ENCODE results near the gene RNF40. TPM values are rescaled to one million over a fixed set of nuclear protein-coding genes. Genes with fewer than 3 reads are reported as not detected.

The RNF40 gene
- polyA plus RNA-seq, 12 donors, result 44.1 to 72.2 (median 52.7) TPM; not detected in 1

DNA sequence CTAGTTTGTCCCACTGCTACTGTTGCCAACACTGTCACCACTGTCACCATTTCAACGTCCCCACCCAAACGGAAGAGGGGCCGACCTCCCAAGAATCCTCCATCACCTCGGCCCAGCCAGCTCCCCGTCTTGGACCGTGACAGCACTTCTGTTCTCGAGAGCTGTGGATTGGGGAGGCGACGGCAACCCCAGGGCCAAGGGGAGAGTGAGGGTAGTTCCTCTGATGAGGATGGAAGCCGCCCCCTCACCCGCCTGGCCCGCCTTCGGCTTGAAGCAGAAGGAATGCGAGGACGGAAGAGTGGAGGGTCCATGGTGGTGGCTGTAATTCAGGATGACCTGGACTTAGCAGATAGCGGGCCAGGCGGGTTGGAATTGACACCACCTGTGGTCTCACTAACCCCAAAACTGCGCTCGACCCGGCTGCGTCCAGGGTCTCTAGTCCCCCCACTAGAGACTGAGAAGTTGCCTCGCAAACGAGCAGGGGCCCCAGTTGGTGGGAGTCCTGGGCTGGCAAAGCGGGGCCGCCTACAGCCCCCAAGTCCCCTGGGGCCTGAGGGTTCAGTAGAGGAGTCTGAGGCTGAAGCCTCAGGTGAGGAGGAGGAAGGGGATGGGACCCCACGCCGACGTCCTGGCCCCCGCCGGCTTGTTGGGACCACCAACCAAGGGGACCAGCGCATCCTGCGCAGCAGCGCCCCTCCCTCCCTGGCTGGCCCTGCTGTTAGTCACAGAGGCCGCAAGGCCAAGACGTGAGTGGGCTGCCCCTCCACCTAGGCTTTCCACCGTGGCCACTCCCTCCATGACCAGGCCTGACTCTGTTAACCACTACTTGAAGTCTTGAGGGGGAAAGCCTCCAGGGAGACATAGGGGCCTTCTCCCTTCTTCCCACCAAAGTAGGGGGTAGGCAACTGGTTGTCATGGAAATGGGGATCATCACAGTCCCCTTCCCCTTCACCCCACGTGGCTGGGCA is 22.9 kb upstream of the RNF40 start:
- no peak for DNase-seq

DNA sequence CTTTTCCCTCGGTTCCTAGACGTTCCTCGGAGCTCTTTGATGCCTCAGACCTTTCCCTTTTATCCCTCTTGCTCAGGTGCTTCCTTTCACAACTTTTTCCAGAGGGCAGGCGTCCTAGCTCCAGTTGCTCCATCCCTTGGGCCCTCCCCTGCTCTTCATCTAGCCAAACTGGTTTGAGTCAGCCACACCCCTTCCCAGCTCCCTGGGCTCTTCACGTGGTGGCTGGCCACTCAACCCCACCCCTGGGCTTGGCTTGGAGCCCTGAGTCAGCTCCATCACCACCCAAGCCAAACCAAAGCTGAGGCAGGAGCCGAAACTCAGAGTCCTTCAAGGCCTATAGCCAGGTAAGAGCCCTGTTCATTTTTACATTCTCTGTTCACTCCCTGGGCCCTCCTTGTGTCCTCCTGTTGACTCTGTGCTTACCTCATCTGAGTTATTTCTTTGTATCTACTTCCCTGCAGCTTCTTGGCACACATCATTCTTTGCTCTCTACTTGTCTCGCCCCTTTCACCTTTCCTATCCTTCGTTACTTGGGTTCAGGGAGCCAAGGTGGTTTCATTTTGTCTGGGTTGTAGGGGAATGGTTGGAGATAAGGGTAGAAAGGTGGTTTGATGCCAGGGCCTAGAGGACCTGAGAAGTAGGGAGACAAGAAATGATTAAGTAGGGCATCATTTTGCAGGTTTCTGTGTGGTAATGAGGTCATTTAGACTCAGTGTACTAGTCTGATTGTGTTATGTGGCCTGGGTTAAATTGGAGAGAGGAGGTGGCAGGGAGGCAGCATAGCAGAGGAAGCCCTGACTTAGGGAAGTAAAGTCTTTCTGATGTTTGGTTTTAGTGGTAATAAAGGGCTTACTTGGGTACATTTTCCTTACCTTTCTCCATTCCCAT is 21.5 kb upstream of the RNF40 start:
- no peak for DNase-seq

DNA sequence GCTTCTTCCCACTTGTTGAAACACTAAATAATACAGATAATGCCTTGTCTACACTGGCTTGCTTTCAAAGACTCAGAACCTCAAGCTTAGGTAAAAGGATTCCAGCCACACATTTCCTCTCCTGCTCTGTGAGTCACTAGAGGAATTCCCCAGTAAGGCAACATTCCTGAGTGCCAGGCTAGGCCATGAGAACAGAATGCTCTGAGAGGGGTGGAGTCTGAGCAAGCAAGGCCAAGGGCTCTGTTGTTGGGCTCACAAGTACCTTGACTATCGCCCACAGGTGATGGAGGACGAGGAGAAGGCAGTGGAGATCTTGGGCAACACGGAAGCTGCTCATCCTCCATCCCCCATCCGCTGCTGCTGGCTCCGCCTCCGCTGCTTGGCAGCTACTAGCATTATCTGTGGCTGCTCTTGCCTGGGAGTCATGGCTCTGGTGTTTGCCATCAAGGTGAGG is 20.6 kb upstream of the RNF40 start:
- no peak for DNase-seq

DNA sequence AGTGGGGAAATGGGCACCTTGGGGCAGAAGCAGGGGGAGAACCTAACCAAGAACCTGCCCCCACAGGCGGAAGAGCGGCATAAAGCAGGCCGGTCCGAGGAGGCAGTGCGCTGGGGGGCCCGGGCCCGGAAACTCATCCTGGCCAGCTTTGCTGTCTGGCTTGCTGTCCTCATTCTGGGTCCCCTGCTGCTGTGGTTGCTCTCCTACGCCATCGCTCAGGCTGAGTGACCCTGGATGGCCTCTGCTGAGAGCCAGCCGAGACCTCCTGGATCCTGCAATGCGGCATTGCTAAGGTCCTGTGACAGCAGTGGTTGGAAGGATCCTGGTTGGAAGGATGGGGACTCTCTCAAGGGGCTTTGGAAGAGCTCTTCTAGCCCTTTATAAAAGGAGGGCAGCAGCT is 18.4 kb upstream of the RNF40 start:
- DNase-seq, result peak; percentile 59

DNA sequence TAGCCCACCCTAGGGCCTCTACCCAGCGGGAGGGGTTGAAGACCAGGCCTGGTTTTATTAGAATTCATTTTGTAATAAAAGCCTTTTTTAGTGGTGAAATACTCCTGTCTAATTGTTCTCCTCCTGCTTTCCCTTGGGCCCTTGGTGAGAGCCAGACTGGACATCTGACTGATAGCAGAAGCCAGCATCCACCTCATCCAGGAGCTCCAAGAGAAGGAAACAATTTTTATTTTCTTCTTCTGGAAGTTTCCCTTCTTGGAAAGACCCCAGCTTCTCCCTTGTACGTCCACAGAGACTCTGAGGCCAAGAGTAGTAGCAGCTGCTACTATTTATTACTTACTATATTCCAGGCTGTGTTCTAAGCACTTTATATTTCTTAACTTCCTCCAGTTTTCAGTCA is 17.9 kb upstream of the RNF40 start:
- peak; percentile 88 for DNase-seq

DNA sequence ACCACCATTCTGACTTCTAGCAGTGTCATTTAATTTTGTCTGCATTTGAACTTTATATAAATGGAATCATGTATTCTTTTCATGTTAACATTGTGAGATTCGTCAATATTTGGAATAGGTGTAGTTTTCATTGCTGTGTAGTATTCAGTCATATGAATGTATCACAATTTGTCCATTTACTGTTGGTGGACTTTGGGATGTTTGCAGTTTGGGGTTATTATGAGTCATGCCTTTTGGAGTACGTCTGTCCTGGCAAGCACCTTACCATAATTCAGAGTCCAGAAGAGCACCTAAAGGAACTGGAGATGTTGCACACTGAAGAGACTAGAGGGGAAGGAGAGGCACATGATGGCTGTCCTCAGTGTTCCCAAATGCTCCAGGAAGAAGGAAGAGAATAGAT is 17.0 kb upstream of the RNF40 start:
- DNase-seq, result no peak

DNA sequence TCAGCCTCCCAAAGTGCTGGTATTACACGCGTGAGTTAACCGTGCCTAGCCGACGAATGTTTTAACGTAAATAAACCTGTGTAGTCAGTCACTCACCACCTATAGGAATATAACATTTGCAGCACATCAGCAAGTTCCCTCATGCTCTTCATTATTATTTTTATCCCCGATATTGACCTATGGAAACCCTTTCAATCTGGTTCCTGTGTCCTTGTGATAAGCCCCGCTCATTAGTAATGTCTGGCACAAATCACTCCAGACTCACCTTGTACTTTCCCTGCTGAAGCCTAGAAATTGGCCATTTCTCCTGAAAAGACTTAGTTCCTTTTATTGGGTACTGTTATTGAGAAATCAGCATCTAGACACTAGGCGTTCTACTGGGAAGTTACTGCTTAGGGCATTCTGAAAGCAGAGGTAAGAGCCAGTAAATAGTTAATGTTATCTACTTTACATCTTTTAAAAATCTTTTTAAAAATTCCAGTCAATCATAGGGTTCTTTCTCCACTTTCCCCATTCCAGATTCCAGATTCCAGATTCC is 15.4 kb upstream of the RNF40 start:
- DNase-seq, result no peak

DNA sequence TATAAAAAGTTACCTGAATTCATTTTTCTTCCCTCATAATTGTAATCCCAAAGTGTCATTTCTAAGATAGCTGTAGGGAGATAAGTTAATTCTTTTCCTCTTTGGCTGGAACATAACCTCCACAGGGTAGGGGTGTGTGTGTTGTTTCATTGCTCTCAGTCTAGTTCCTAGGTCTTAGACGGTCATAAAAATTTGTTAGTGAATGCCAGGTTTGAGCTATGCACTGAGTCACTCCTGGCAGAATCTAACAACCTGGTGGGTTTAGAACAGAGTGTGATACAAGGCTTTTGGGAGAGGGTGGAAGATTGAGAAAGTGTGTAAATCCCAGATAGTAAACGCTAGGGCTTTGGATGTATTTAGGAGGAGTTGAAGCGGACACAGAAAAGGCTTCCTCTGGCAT is 14.8 kb upstream of the RNF40 start:
- DNase-seq, result no peak

DNA sequence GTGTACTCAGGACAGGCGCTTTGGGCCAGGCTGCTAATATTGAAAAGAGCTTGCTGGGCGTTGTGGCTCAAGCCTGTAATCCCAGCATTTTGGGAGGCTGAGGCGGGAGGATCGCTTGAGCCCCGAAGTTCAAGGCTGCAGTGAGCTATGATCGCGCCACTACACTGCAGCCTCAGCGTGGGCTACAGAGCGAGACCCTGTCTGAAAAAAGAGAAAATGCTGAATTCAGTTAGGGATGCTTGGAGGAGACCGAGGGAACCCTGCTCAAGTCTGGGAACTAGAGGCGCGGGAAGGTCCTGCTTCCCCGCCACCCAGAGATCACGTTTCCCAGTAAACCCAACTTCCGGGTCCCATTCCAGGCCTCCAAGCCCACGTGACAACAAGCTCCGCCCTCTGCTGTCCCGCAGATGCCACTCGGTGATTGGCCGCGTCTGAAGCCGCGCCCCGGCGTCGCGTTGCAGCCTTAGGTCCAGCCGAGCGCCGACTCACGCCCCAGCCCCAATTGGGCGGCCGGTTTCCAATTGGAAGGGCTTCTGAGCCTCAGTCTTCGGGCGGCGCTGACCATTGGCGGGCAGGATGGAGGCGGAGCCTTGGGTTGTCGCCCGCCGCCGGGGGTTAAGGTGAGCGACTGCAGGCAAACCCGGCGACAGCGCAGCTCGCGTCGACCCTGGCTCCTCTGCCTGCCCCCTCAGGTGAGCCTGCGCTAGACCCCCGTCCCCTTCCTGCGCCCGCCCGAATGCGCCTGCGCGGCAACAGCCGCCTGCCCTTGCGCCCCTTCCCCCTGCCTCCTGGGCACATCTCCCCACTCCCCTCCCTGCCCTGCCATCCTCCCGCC is 14.1 kb upstream of the RNF40 start, which contains the start of gene PHKG2:
TSS of gene PHKG2 (plus strand) at position 627 of the 835 bp plus-strand sequence. CDS start 396 bp downstream, outside the sequence.
- peak; percentile 99 for DNase-seq

DNA sequence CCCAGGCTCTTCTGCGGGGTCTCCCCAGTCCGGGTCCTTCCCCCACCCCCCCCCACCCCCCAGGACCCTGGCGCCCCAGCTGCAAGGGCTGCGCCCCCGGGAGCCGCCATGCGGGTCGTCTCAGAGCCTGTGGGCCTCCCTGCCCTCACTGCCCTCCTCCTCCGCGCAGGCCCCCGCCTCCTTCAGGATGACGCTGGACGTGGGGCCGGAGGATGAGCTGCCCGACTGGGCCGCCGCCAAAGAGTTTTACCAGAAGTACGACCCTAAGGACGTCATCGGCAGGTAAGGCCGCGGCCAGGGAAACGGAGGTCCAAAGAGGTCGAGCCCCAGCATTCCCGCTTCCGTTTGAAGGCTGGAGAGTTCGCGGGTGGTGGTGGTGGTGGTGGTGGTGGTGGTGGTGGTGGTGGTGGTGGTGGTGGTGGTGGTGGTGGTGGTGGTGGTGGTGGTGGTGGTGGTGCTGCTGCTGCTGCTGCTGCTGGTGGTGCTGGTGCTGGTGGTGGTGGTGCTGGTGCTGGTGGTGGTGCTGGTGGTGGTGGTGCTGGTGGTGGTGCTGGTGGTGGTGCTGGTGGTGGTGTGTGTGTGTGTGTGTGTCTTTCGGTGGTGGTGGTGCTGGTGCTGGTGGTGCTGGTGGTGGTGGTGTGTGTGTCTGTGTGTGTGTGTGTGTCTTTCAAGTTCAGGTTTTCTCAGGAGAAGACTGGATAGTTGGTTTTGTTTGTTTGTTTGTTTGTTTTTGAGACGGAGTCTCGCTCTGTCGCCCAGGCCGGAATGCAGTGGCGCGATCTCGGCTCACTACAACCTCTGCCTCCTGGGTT is 13.3 kb upstream of the RNF40 start:
- DNase-seq, result no peak

DNA sequence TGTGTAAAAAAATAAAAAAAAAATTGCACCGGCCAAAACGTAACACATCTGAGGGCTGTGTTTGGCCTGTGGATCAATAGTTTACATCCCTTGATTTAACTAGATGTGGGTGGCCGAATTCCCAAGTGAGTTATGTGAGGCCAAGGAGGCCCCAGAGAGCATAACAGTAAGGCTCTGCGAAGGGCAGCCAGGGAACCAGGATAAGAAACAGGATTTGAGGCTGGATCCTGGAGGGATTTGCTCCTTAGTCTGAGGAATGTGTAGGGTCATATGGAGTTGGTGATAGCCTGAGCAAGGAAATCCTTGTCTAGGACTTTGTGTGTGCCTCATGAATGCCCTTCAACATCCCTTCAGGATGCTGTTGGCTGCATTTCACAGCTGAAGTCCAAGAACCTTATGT is 11.9 kb upstream of the RNF40 start:
- no peak for DNase-seq

DNA sequence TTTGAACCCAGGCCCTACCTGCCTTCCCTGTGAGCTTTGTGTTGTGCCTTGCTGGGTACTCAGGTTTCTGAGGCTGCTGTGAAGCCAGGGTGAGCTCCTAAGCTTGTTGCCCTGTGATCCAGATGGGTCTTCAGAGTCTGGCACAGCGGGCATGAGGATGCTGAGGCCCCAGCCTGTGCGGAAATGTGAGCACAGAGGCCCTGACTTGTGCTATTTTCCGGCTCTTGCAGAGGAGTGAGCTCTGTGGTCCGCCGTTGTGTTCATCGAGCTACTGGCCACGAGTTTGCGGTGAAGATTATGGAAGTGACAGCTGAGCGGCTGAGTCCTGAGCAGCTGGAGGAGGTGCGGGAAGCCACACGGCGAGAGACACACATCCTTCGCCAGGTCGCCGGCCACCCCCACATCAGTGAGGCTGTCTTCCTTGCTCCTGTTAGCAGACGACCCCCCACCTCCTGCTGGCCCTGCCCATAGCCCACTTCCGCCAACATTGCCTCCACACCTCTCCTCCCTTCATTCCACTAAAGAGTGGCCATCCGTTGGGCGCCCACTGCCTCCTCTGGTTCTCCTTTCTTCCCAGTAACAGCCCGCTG is 11.2 kb upstream of the RNF40 start:
- DNase-seq, result no peak

DNA sequence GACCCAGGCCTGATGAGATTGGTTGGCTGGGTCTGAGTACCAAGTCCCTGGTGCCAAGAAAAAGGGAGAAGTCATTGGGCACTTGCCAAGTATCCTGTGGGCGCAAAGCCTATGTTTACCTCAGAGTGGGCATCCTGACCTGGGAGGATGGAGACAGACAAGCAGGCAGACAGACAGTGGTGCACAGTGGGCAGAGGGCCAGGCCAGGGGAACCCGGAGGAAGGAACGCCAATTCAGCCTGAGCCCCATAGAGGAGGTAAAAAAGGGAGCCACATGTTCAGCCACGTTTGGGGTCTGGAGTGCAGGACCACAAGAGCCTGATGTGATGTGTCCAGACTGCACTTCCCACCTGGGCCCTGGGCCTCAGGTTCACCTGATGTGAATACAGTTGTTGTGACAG is 8.5 kb upstream of the RNF40 start:
- no peak for DNase-seq

DNA sequence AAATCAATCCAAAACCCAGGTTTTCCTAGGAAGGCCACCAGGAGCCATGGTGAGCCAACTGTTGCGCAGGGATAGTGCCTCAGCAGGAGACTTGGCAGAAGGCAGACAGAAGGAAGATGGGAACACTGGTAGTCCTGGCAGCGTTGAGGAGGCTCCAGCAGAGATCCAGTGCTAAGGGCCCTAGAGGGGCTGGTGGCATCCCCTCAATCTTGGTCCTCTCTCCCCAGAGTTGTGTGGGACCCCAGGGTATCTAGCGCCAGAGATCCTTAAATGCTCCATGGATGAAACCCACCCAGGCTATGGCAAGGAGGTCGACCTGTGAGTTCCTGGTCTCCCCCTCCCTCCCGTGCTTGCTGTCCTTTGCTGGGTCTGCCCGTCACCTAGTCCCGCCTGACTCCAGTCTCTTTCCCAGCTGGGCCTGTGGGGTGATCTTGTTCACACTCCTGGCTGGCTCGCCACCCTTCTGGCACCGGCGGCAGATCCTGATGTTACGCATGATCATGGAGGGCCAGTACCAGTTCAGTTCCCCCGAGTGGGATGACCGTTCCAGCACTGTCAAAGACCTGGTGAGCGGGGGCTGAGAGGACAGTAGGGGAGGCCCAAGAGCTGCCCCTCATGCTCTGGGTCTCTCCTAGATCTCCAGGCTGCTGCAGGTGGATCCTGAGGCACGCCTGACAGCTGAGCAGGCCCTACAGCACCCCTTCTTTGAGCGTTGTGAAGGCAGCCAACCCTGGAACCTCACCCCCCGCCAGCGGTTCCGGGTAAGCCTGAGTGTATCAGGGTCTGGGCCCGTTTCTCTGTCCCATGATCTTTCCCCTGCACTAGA is 6.0 kb upstream of the RNF40 start:
- no peak for DNase-seq

DNA sequence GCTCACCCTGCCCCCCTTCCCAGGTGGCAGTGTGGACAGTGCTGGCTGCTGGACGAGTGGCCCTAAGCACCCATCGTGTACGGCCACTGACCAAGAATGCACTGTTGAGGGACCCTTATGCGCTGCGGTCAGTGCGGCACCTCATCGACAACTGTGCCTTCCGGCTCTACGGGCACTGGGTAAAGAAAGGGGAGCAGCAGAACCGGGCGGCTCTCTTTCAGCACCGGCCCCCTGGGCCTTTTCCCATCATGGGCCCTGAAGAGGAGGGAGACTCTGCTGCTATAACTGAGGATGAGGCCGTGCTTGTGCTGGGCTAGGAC is 5.4 kb upstream of the RNF40 start:
- no peak for DNase-seq

DNA sequence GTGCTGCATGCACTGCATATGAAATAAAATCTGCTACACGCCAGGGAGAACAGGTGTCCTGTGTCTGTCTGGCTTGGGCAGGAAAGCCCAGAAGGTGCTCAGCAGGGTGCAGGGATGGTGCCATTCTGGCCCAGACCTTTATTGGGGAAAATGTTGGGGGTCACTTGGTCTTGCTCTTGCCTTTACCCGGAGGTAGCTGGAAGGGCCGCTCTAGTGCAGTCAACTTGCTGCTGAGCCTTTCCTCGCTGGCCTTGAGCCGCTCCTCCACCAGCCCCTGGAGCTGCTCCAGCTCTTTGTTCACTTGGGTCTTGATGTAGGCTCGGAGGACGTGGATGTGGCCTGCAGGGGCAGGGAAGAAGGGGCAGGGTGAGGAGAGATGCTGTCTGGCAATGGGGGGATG is 4.8 kb upstream of the RNF40 start:
- no peak for DNase-seq

DNA sequence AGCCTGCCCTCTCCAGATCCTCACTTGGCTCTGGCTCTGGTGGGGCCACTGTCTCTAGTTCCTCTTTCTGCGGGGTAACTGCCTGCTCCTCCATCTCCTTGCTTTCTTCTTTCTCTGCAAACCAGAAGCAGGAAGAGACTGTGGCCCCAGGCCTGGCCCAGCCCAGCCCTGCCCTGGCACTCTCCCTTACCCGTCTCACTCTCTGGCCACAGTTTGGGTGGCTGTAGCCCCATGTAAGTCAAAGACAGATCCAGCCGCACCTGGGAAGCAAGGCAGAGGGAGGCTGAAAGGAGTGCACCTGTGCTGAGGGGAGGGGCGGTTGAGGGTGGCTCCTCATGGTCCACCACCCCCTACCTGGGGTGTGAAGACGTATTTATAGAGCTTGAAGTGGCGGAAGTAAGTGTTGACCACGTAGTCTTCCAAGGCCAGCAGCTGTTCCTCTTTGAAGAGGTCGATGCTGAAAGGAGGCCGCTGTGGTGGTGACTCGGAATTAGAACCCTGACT is 3.1 kb upstream of the RNF40 start:
- no peak for DNase-seq

DNA sequence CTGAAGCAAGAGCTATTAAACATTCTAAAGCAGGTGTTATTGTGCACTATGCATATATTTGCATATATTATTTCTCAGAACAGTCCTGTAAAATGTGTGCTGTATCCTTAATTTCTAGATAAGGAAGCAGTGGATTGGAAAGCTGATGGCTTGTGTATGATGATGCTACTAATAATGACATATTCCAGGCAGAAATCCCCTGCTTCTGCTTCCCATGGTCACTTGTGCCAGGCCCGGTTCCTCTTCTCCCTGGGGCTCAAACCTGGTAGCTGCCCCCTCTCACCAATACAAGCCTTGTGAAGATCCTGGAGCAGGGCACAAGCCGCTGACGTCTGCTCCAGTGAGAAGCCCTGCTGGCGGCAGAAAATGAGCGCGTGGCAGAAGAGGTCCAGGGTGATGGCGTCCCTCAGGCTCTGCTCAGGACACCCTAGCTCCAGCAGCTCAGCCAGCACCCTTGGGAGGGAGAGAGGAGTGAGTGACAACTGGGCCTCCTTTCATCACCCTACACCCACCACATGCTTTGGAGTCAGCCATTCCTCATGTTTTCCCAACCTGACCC is 2.0 kb upstream of the RNF40 start:
- DNase-seq, result no peak

Data from muscle of arm (tissue), 12 donors.